Frontal cortex (tissue), 4 donors: Measurements from ENCODE around the gene FBXO27. TPM values are rescaled to one million over a fixed set of nuclear protein-coding genes. Genes with fewer than 3 reads are reported as not detected.
"Not testable (repeated sequence)": the region's sequence is repeated elsewhere in the genome, so short reads cannot be mapped to it uniquely, and the experiment has no call there.

ENCODE experiments used
- DNase-seq, 2 donors: peaks; one replicate each; pipeline ENCODE4 v3.0.0; 2012; ENCODE audit warnings: low spot score in 2 of 2
- FAIRE-seq: peaks from 2 replicates; lab custom pipeline; 2012; peaks lifted over from hg19 to GRCh38; lab: Jason Lieb, UNC
- total RNA-seq: library from RNA; depleted of rRNA; stranded (reverse); fragments of >200 nt; gene quantifications from one replicate; pipeline ENCODE4 v1.2.3, GENCODE V29; 2014
- donor health status: control.
- donor health status: control.
- donor health status: control.

FBXO27 gene
- total RNA-seq, 1 donor from 2014 or later, result 8.6 TPM

- DNase-seq, result no peak
- FAIRE-seq, result no peak
Observed at GRCh38 chr19:38990949-38991697, 41.2 kb downstream of the FBXO27 start.

- FAIRE-seq, DNase-seq: not testable (repeated sequence)
Observed at GRCh38 chr19:38989614-38990013, 42.7 kb downstream of the FBXO27 start.

- FAIRE-seq, result no peak
- no peak for DNase-seq
Observed at GRCh38 chr19:38989066-38989605, 43.2 kb downstream of the FBXO27 start.

GRCh38 chr19:38988627-38989026 lies 43.7 kb downstream of the FBXO27 start:
- not testable (repeated sequence) for FAIRE-seq, DNase-seq

- not testable (repeated sequence) for FAIRE-seq, DNase-seq
Observed at GRCh38 chr19:38987745-38988144, 44.6 kb downstream of the FBXO27 start.

- FAIRE-seq, result no peak
- no peak for DNase-seq
Observed at GRCh38 chr19:38985262-38985661, 47.1 kb downstream of the FBXO27 start.

- FAIRE-seq (no peak), DNase-seq (no peak)
Observed at GRCh38 chr19:38980583-38981374, 51.6 kb downstream of the FBXO27 start.

- no peak for FAIRE-seq
Observed at GRCh38 chr19:38979812-38980211, 52.5 kb downstream of the FBXO27 start.

GRCh38 chr19:38978326-38978689 lies 54.0 kb downstream of the FBXO27 start:
- FAIRE-seq (no peak), DNase-seq (no peak)

More at GRCh38 chr19:38979812-38980211, 52.5 kb downstream of the FBXO27 start:
- no peak for DNase-seq

- DNase-seq, result no peak
- FAIRE-seq, result no peak
Observed at GRCh38 chr19:38977445-38978325, 54.7 kb downstream of the FBXO27 start.

- no peak for FAIRE-seq
Observed at GRCh38 chr19:38975861-38976271, 56.5 kb downstream of the FBXO27 start.

GRCh38 chr19:38975214-38975860 lies 57.0 kb downstream of the FBXO27 start, which contains the start of gene FBXO17:
FBXO17 (minus strand) TSS chr19:38975742; CDS start chr19:38950319, 25,423 bp downstream.
- DNase-seq, result peak; percentile 40 to 45
- FAIRE-seq, result no peak

More at GRCh38 chr19:38975861-38976271, 56.5 kb downstream of the FBXO27 start:
- DNase-seq, result no peak

GRCh38 chr19:38974624-38975213 lies 57.6 kb downstream of the FBXO27 start:
- DNase-seq (no peak), FAIRE-seq (no peak)

Other genes with a start within 250 kb of the FBXO27 start
- gene LGALS7B, start 243.3 kb downstream of the FBXO27 start, total RNA-seq, result not detected
- under 0.01 TPM for gene LGALS4, start 219.6 kb downstream of the FBXO27 start, total RNA-seq
- gene ECH1, start 200.8 kb downstream of the FBXO27 start, total RNA-seq, result 15.1 TPM
- gene HNRNPL, start 182.6 kb downstream of the FBXO27 start, total RNA-seq, result 372 TPM
- gene RINL, start 154.3 kb downstream of the FBXO27 start, total RNA-seq, result 5.3 TPM
- 56.7 TPM for gene SIRT2, start 132.9 kb downstream of the FBXO27 start, total RNA-seq
- 3.3 TPM for gene NFKBIB, start 132.6 kb downstream of the FBXO27 start, total RNA-seq
- gene CCER2, start 120.4 kb downstream of the FBXO27 start, total RNA-seq, result 1.6 TPM
- 6.9 TPM for gene SARS2, start 101.8 kb downstream of the FBXO27 start, total RNA-seq
- 17.1 TPM for gene MRPS12, start 101.6 kb downstream of the FBXO27 start, total RNA-seq
- gene FBXO17, start 56.8 kb downstream of the FBXO27 start, total RNA-seq, result 4.5 TPM
- not detected for gene ACP7, start 51.8 kb upstream of the FBXO27 start, total RNA-seq
- 0.82 TPM for gene PAK4, start 93.2 kb upstream of the FBXO27 start, total RNA-seq
- gene NCCRP1, start 164.4 kb upstream of the FBXO27 start, total RNA-seq, result not detected
- not detected for gene SYCN, start 171.7 kb upstream of the FBXO27 start, total RNA-seq
- gene IFNL3, start 212.5 kb upstream of the FBXO27 start, total RNA-seq, result not detected
- under 0.01 TPM for gene IFNL4, start 216.3 kb upstream of the FBXO27 start, total RNA-seq
- gene IFNL2, start 235.8 kb upstream of the FBXO27 start, total RNA-seq, result not detected